Measurements from ENCODE around the gene HAND2.

HAND2 gene

DNA sequence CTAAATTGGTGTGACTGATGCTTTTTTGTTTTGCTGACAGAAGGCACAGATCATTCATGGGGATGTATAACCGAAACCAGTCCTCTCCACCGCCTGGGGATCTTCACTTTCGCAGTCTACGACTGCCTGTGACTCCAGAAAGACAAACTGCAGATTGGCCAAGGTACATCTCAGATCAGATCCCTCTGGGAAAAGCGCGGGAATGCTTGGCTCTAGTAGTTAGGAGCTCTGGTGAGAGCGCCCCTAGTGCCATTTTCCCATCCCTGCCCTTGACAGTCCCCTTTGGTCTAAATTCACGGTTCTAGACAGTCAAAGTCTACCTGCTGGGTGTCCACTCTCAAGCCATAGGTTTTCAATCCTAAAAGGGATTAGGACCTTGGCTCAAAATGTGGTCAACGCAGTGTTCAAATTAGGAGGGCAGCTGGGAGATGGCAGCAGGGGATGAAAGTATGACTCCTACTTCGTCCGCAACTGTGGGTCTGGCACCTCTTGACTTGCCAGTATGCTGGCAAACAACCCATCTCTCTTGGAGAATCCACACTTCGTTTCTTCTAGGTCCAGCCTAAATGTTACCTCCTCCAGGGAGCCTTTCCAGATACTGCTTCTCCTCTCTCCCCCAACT is 6.9 kb upstream of the HAND2 start:
- no peak for DNase-seq (ENCODE audit: low spot score)

DNA sequence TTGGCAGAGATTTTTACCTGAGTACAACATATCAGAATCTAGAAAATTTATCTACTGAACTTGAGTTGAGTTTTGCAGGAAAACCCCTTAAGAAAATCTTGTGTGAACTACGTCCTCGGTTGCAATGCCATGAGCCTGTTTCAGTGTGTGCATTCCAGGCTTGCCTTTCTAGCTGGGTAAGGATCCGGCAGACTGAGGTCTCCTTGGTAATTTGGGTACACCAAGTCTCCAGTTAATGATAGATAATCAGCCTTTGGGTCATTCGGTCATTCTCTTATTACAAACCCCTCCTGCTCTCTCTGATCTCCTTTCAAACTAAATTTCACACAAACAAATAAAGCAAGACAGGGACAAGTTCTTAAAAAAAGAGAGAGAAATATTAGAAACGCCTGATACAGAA is 5.9 kb upstream of the HAND2 start:
- no peak for DNase-seq (ENCODE audit: low spot score)

DNA sequence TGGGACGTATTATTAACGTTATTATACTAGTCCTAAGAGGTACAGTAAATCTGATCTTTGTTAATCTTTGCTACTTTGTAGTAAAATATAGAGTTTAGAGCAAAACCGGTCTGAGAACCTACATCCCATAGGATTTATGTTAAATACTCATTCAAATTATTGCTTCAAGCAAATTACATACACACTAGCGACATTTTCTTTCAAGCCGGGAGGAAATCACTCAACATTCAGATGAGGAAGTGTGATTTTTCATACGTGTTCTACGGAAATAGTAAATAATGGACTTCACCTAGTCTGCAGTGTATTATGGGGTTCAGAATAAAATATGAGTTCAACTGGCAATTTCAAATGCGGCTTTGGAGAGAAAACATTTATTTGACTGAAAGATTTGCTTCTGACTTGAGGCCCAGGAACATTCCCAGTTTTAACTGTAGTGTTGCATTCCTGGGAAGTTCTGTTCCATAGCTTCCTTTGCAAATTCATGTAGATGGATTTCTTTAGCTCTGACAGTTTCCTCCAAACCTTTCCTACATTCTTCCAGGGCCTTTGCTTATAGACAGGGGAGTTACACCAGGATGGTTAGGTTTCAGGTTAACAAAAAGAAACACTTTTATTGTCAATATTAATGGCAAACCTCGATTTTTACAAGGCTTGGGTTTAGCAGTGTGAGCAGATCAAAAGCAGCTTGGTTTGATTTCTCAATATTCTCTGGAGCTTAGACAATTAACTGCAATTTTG is 5.3 kb upstream of the HAND2 start:
- DNase-seq (ENCODE audit: low spot score), result no peak

DNA sequence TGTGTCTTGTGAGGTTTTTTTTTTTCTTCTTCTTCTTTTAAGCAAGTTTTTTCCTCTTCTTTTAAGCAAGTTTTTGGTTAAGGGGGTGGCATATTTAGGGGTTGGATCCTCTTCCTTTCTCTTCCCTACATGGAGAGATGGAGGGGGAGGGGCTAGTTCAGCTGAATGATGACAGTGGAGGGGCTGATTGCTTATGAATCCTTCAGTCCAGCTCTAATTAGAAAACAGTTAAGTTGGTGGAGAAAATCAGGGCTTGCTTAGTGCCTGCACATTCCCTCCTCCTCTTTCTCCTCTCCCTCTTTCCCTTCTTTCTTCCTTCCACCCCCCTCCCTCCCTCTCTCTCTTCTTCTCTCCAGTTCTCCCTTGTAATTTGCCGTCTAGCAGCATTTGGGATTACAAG is 4.4 kb upstream of the HAND2 start:
- DNase-seq (ENCODE audit: low spot score), result no peak

DNA sequence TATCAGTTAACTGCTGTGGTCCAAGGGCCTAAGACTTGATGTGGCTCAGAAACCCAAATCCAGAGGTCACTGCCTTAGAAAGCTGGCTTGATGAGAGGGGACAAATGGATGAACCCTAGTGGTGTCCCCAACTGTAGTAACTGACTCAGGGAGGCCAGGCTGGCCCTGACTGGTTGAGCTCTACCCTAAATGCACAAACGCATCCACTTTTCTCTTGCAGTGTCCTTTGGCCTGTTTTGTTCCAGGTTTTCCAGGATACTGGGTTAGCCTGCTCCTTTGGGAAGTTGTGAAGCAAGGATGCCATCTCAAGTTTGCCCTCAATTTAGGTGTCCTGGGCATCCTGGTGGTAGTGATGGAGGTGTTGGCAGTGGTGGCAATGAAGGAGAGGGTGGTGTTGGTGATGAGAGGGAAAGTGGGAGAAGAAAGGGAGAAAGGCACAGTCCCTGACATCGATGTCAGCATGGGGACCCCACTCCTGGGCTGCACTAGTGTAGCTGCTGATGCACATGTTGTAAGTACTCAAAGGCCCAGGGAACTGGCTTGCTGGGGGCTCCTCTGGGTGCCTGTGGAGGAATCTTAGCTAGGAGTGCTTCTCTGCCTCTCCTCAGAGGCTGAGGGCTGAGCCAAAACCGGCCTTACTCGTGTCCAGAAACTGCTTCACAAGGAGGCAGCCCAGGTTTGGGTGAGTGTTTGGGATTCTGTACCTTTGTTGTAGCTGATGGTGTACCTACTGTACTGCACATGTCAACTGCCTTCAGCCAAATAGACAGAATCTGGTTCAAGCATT is 2.9 kb upstream of the HAND2 start:
- no peak for DNase-seq (ENCODE audit: low spot score)

DNA sequence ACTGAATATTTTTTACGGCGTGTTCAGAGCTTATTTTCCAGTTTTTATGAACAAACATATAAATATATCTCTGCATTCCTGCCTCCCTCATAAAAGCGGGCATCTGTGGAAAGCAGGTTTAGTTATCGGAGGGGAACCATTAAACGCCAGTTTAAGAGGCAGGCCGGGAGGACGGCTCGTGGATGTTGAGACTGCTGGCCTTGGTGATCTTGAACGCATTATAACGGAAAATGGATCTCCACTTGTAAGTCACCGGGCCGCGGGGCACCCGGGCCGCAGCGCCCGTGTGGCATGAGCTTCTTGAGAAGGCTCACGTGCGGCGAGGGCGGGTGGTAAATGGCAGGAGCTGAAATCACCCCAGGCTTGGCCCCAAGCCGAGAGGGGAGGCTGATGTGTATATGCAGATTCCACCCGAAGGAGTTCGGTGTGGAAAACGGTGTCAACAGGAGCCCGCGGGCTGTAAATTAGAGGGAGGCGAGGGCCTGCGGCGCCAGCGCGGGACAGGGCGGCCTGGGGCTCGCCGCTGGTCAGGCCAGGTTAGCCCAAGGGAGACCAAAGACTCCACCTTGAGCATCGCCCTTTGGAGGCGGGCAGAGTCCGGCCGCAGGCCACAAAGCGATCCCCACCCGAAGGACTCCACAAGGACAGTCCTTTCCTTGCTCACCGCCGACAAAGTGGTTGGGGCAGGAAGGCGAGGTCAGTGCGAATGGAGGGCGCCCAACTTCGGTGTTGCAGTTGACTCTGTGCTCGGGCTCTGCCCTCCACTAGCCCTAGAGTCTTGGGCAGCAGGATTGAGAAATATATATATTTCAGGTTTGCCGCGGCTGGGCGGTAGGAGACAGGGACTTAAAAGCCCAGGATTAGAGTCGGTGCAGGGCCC is 1.3 kb upstream of the HAND2 start:
- DNase-seq (ENCODE audit: low spot score), result no peak

DNA sequence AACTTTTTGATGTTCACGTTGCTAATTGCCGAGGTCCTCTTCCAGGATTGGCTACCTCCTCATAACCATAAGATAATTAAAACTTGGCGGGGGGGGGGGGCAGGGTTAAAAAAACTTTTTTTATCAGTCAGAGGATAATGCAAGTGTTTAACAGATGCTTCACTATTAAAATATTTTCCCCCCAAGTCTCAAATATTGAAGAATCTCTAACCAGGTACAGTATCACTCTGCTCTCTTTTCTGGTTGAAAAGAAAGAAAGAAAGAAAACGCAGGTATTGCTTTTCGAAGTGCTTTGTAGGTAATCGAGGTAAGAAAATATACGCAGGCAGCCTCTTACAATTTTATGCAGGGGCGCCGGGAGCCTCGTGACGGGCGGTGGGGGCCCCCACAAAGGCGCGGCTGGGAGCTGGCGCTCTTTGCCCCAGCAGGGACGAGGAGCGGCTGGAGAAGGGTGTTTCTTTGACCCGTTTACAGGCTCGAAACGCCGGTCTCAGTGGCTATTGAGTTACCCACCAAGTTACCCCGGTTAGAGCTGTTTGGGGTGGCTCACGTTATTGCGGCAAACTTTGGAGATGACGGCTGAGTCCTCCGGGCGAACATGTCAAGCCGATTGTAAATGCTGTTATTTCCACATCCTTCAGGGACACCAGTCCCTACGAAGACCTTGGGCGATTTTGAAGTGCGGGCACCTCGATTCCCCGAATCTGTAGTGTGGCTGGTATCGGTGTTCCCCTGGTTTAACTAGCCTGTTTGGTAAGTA is 477 bp upstream of the HAND2 start:
- DNase-seq (ENCODE audit: low spot score), result no peak

DNA sequence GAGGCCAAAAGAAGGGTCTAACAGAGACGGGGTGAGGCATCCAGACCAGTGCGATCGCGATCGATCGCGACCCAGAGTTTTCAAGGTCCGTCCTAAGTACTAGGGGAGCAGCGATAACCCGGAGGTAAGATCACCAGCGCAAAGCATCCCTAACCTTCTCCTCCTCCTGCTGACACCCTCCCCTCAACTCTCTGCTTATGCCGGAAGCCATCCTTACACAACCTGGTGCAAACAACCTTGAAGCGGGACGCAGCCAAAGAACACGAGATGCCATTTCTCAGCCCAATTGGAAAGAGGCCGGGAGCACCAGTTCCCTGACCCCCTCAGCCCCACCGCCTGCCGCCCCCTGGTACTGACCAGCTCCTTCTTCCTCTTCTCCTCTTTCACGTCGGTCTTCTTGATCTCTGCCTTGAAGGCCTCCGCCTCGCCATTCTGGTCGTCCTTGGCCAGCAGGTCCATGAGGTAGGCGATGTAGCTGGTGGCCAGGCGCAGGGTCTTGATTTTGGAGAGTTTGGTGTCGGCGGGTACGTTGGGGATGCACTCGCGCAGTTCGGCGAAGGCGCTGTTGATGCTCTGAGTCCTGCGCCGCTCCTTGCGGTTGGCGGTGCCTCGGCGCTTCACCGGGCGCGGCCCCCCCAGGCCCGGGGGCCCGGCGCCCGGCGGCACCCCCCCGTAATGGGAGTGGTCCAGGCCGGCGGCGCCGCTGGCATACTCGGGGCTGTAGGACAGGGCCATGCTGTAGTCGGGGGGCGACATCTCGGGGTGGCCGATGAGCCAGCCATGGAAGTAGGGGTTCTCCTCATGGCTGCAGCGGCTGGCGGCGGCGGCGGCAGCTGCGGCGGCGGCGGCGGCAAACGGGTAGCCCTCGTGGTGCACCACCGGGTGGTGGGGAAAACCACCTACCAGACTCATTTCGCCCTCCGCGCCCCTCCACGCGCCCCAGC is 1.4 kb downstream of the HAND2 start:
- DNase-seq (ENCODE audit: low spot score), result no peak

DNA sequence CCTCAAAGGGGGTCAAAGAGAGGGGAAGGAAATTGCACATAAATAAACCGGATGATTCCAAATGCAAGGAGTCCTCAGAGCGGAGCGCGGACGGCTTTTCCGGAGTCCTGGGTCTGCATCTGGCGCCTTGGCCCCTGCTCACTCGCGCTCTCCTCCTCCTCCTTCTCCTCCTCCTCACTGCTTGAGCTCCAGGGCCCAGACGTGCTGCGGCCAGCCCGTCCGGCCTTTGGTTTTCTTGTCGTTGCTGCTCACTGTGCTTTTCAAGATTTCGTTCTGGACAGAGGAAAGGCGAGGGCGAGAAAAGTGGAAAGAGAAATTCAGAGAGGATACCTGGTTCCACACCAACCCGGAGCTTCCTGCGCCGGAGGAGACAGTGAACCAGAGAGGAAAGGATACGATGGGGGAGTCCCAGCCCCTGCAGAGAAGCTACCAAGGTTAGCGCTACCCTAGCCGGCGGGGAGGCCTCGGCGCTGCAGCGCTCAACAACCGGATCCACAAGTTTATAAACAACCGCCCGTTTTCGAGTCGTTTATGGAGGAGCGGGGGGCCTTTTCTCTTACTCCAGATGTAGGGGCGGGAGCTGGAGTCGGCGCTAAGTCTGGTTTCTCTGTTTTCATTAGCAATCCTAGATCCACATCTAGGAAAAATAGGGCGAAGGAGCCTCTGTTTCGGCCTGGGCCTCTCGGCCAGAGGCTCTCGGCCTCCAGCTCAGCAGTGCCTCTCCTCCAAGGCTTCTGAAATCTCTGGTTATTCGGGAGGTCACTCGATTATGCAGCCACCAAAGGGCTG is 2.7 kb downstream of the HAND2 start:
- no peak for DNase-seq (ENCODE audit: low spot score)

DNA sequence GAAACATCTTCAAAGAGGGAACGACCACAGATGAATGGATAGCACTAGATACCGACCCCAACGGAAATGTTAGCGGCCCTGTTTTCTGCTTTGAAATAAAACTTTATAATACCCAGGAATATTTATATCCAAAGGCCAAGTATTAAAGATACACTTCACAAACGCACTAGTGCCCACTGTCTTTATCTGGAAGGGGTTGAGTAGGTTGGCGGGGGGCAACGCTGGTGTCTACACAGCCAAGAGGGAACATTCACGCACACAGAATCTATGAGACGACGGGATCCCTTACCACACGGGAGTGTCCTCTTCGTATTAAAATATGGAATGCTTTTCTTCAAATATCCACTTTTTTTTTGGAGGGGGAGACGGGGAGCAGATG is 3.3 kb downstream of the HAND2 start:
- no peak for DNase-seq (ENCODE audit: low spot score)

DNA sequence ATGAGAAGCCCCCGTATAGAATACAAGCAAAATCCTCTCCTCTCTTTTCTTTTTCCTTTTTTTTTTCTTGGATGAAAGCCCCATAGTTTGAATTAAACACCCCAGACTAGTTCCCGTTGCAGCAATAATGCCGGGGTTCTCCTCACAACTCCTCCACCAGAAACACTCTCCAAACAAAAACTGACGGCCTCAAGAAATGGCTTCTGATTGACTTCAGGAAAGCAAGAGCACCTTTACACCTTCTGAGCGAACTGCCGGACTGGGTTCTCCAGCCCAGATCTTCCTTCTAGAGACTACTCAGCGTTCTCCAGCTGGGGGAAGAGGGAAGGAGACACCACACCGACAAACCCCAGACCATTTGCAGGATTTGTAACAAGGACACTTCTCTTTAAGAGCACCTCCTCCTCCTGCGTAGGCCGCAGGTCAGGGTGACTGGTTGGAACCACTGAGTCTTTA is 4.0 kb downstream of the HAND2 start:
- DNase-seq (ENCODE audit: low spot score), result no peak

DNA sequence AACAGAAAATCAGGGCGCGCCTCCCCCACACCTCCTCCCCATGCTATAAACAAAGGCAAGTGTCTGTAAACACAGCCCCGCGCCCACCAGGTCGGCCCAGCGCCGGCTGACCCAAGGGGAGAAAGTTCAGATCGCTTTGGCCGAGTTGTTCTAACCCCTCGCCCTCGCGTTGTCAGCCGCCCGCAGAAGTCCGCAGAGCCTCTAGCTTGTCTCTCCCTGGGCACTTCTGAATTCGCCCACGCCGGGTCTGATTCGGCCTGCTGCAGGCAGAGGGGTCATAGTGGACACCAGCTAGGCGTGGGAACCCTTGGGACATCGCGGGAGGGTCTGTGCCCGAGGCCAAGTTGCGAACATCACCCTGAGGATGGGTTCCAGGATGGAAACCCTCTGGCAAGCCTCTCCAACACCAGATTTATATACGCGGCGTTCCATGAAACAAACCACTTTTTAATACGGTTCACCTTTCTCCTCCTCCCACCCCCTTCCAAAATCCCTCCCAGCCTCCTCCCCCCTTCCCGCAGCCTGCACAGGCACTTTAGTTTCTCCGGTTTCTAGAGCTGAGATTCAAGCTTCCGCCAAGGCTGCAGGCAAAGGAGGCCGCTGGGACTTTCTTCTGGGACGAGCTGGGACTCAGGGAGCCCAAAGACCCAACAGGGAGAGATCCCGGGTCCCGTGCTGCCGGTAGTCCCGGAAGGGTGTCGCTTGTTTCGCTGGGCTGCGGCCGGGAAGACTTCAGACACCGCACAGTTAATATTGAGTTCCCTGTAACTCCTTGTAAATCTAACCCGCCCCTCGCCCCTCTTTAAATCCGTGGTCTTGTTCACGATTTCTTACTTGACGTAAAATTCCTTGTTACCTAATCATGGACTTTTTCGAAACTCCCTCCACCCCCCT is 4.7 kb downstream of the HAND2 start:
- DNase-seq (ENCODE audit: low spot score), result no peak

DNA sequence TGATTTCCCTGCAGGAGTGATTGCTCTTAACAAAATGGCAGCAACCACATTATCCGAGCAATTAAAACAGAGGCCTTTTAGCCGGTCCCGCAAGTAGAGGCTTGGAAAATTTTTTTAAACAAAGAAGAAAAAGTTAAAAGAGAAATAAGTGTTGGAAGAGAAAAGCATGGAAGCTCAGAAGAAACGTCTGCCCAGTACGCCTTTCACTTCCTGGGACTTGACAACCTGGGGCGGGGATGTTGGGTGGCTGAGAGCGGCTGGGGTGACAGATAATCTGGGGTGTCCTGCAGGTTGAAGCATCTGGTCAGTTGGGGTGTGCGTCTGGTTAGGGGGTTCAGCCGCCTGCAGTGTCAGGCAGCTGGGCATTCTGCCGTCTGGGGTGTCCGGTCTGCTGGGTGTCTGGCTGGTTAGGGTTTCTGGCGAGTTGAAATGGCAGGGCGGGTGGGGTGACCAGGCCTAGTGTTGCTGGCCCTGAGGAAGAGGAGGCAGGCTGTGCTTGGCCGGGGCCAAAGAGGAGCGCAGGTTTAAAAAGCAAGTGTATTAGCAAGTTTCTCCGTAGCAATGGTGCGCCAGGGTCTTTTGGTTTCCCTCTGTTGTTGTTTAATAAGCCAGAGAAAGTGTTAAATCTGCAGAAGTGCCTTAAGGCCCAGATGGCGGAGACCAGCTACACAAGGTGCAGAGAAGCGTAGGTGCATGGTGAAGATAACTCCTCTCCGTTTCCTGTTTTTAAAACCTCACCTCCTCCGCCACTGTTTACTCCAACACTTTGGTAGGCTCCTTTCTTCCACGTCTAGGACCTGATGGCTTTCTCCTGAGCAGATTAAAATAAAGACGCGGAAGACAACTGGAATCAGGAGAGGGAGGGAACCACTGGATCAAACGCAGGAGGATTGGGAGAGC is 5.6 kb downstream of the HAND2 start:
- DNase-seq (ENCODE audit: low spot score), result no peak

DNA sequence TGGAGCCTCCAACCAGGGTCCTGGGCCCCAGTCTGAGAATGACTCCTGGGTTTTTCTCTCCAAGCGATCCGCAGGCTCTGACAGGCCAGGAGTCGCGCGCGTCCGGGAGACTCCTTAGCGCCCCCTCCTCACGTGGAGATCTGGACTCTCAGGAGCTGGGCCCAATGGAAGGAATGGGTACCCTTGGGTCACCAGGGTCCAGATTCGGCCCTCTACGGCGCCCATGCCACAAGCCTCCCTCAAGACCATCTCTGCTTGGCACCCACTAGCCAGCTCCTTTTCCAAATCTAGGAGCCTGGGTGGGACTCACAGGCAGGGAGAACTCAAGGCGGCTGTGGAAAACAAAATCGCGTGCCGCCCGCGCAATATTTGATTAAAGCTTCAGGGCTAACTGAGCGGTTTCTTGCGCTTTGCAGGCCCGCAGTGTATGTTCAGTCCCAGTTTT is 7.1 kb downstream of the HAND2 start:
- DNase-seq (ENCODE audit: low spot score), result no peak

DNA sequence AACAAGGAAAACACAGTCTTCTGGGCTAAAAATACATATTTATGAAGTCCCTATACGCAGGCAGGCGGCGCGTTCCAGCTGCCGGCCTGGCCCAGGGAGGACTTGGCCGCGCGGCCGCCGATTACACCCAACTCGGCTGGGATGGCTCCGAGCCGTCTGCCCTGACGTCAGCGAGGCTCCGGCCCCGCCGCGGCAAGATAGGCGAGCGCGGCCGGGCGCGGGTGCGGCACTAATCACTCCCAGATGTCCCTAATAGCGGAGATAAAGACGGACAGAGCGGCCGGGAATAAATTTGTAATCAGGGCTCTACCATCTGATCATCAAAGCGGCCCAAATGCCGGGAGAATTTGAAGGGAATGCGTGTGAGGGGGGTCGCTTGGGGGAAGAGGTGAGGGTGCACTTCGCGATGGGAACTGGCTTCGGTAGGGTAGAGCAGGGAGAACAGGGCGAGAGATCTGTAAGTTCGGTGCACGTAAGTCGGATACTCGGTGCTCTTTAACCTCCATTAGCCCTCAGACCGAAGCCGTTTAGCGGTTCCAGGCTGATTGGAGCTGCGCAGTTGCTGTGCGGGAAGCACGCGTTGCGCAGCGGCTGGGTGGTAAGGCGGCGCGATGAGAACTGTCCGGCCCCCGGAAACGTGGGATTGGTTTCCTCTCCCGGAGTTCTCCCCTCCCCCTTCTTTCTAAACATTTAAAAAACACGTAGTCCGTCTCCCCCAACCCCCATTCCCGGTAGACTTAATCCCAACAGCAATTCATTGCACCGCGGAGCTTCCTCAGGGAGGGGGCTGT is 7.7 kb downstream of the HAND2 start:
- DNase-seq (ENCODE audit: low spot score), result no peak

DNA sequence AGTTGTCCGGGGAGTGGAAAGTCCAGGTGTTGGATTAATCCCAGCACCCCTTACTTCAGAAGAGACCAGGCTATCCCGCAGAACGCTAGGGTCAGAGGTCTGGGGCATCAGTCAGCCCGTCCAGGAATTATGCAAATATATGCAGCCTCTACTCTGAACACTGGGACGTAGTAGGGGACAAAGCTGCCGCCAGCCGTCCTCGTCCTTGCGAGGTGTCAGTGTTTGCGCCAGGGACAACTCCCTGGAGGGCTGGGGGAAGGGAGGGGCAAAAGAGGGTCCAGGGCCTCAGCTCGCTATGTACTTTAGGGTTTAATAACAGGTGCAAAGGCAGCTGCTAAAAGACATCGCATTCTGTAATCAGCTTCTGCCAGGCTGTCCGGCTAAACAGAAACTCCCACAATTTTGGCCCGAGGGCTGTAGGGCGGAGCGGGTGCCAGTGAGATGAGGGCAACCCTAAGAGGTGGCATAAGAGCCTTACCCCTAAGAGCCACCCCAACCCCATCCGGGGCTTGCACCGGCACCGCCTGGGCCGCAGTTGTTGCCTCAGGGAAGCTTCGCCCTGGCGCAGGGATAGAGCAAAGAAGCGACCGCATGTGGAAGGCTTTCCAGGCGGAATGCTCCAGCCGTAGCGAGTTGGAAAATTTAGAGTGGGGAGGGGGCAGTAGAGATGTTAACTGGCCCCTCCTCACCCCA is 8.4 kb downstream of the HAND2 start:
- DNase-seq (ENCODE audit: low spot score), result no peak
